Measurements from ENCODE around the gene DBT.

DNA sequence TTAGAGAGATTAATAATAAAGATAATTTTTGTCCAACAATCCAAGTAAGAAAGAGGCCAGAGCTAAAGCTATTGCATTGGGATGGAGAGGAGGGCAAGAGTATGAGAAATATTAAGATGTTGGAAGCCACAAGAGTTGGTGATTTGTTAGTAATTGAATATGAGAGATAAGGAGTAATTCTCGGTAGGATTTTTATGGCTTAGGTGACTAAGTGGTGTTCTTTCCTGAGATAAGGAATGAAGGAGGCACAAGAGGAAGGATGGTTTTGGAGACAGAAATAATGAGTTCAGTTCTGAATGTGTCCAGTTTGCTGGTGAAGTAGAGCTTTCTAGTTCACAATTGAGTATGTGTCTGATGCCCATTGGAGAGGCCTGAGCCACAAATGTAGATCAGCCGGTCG, 107.3 kb downstream of the DBT start:
- TF ChIP-seq, protein P1, sequence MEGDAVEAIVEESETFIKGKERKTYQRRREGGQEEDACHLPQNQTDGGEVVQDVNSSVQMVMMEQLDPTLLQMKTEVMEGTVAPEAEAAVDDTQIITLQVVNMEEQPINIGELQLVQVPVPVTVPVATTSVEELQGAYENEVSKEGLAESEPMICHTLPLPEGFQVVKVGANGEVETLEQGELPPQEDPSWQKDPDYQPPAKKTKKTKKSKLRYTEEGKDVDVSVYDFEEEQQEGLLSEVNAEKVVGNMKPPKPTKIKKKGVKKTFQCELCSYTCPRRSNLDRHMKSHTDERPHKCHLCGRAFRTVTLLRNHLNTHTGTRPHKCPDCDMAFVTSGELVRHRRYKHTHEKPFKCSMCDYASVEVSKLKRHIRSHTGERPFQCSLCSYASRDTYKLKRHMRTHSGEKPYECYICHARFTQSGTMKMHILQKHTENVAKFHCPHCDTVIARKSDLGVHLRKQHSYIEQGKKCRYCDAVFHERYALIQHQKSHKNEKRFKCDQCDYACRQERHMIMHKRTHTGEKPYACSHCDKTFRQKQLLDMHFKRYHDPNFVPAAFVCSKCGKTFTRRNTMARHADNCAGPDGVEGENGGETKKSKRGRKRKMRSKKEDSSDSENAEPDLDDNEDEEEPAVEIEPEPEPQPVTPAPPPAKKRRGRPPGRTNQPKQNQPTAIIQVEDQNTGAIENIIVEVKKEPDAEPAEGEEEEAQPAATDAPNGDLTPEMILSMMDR (conservative IDR thresholded peaks at IDR 0.05), result no peak
- no peak for TF ChIP-seq ZFX (IDR thresholded peaks at IDR 0.05)
